H1 (cell line): Measurements from ENCODE around the gene AZGP1.

Experiments
- CBX5 ChIP-seq: fragments of 300-800, 300-1000 bp; sonication (generic); IDR thresholded peaks from 2 replicates; pipeline ENCODE4 v1.7.1; 2016; ENCODE audit warnings: antibody characterized with exemption, low read length, low read depth
- EGR1 ChIP-seq: IDR thresholded peaks from 2 replicates; pipeline ENCODE4 v1.6.1; 2011; ENCODE audit warnings: low read depth, low read length, borderline replicate concordance
- JUN ChIP-seq: IDR thresholded peaks from 2 replicates; pipeline ENCODE4 v1.6.1; 2011; ENCODE audit warnings: low read depth, mild to moderate bottlenecking, improper control_type of control experiment, low read length
- POLR2A ChIP-seq, 2 experiments: IDR thresholded peaks; 1 replicate in 1 of 2; 2 replicates in 1 of 2; pipeline ENCODE4 v1.6.1; 2011; ENCODE audit warnings: low read depth in 2 of 2, low read length in 2 of 2, mild to moderate bottlenecking in 2 of 2; ENCODE audit errors: control extremely low read depth in 1 of 2
- POLR2AphosphoS5 ChIP-seq: IDR thresholded peaks from 2 replicates; pipeline ENCODE4 v1.6.1; 2011; ENCODE audit warnings: low read depth, low read length
- RAD21 ChIP-seq, 2 experiments: IDR thresholded peaks in 1 of 2; conservative IDR thresholded peaks in 1 of 2; 2 replicates each; pipeline ENCODE4 v1.6.1; 2011; ENCODE audit warnings: low read depth in 2 of 2, low read length in 2 of 2, improper control_type of control experiment in 1 of 2, inconsistent platforms in 1 of 2, mild to moderate bottlenecking in 1 of 2, moderate library complexity in 1 of 2
- SP1 ChIP-seq: IDR thresholded peaks from 2 replicates; pipeline ENCODE4 v1.6.1; 2011; ENCODE audit warnings: low read depth, low read length
- USF2 ChIP-seq: IDR thresholded peaks from 2 replicates; pipeline ENCODE4 v1.6.1; 2011; ENCODE audit warnings: low read length, improper control_type of control experiment
- TF ChIP-seq, protein P1 (sequence below): IDR thresholded peaks from 2 replicates; pipeline ENCODE4 v1.6.1; 2012; ENCODE audit warnings: low read length, inconsistent platforms
- TF ChIP-seq, protein P2 (sequence below), 3 experiments: IDR thresholded peaks; 1 replicate in 2 of 3; 2 replicates in 1 of 3; pipeline versions ENCODE4 v1.5.1 to v1.6.1; 2011; ENCODE audit warnings: low read length in 3 of 3, mild to moderate bottlenecking in 3 of 3, inconsistent platforms in 2 of 3, low read depth in 1 of 3, moderate library complexity in 1 of 3; ENCODE audit not compliant: insufficient read depth in 1 of 3; ENCODE audit errors: control extremely low read depth in 1 of 3

DNA sequence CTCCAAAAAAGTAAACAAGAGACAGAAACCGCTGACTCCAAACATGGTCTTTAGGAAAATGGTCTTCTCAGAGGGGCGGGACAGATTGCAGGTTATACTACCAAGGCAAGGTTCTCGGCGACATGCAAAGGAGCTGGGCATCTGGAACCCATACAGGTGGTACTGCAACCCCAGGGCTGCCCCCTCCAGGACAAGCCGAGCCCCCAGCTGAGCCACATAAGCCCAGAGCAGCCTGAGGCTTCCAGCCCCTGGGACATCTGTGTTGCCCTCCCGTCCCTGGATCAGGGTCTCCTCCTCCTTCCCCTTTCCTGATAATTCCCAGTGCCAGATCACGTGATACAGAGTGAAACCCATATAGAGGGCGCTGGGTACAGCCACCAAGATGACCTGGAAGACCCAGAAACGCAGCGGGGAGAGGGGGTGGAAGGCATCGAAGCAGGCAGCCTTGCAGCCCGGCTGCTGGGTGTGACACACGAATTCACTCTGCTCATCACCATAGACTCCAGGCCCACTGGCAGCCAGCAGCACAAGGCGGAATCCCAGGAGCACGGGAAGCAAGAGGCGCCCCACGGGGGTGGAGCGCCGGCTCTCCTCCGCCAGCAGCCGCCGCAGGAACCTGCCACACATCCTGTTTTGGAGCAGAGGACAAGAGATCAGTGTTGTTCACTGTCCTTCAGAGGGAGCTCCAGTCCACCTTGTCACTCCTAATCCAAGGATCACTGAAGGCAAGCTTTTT is 46.7 kb downstream of the AZGP1 start, which contains the start of gene GJC3:
- no peak for TF ChIP-seq JUN
- no peak for TF ChIP-seq CBX5
- TF ChIP-seq, protein P1, sequence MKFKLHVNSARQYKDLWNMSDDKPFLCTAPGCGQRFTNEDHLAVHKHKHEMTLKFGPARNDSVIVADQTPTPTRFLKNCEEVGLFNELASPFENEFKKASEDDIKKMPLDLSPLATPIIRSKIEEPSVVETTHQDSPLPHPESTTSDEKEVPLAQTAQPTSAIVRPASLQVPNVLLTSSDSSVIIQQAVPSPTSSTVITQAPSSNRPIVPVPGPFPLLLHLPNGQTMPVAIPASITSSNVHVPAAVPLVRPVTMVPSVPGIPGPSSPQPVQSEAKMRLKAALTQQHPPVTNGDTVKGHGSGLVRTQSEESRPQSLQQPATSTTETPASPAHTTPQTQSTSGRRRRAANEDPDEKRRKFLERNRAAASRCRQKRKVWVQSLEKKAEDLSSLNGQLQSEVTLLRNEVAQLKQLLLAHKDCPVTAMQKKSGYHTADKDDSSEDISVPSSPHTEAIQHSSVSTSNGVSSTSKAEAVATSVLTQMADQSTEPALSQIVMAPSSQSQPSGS: no peak
- TF ChIP-seq, protein P2, sequence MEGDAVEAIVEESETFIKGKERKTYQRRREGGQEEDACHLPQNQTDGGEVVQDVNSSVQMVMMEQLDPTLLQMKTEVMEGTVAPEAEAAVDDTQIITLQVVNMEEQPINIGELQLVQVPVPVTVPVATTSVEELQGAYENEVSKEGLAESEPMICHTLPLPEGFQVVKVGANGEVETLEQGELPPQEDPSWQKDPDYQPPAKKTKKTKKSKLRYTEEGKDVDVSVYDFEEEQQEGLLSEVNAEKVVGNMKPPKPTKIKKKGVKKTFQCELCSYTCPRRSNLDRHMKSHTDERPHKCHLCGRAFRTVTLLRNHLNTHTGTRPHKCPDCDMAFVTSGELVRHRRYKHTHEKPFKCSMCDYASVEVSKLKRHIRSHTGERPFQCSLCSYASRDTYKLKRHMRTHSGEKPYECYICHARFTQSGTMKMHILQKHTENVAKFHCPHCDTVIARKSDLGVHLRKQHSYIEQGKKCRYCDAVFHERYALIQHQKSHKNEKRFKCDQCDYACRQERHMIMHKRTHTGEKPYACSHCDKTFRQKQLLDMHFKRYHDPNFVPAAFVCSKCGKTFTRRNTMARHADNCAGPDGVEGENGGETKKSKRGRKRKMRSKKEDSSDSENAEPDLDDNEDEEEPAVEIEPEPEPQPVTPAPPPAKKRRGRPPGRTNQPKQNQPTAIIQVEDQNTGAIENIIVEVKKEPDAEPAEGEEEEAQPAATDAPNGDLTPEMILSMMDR (IDR thresholded peaks at IDR 0.05; ENCODE audit: control extremely low read depth in 1 of 3, insufficient read depth in 1 of 3, low read depth in 1 of 3, low read length in 3 of 3): peak; percentile 36 to 58 (median 57)
- peak; percentile 63; the same call in 1 of the 2 replicates for TF ChIP-seq USF2
- TF ChIP-seq POLR2AphosphoS5: no peak
- TF ChIP-seq POLR2A (IDR thresholded peaks at IDR 0.05; ENCODE audit: control extremely low read depth in 1 of 2, low read depth in 2 of 2, low read length in 2 of 2): peak in 1 of 2 experiments; percentile 40; a peak in 1 of 3 replicates
- TF ChIP-seq SP1: no peak
- peak; percentile 64 to 75 for TF ChIP-seq RAD21 (IDR thresholded peaks at IDR 0.05 in 1 of 2, conservative IDR thresholded peaks at IDR 0.05 in 1 of 2; ENCODE audit: low read depth in 2 of 2, low read length in 2 of 2)
- TF ChIP-seq EGR1: no peak
